Measurements from ENCODE around the gene PTPRN2. TPM values are rescaled to one million over a fixed set of nuclear protein-coding genes. Genes with fewer than 3 reads are reported as not detected.
"Not testable (repeated sequence)": the region's sequence is repeated elsewhere in the genome, so short reads cannot be mapped to it uniquely, and the experiment has no call there.

PTPRN2 gene
- total RNA-seq, 1 donor from 2014 or later = 0.33 TPM

DNA sequence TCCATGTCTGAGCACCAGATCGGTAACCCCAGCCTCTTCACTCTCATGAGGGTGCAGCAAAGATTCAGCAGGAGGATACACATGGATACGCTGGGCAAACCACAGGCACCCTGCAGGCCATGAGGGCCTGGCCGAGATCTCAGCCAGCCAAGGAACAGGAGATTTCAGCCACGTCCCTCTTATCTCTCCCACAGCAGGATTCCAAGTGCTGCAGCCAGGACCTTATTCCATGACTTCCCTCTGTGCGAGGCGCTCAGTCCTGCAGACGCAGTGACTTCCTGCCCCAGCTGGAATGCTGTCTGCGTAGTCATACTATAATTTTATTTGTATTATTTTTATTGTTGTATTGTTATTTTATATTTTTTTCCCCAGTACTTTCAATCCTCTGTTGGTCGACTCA is 66.8 kb downstream of the PTPRN2 start:
- peak; percentile 53 for ATAC-seq
- no peak for DNase-seq (ENCODE audit: low spot score)

- DNase-seq (ENCODE audit: low spot score) (no peak), ATAC-seq (no peak)
These were observed 67.9 kb downstream of the PTPRN2 start for GRCh38 chr7:158519633-158520174.

DNA sequence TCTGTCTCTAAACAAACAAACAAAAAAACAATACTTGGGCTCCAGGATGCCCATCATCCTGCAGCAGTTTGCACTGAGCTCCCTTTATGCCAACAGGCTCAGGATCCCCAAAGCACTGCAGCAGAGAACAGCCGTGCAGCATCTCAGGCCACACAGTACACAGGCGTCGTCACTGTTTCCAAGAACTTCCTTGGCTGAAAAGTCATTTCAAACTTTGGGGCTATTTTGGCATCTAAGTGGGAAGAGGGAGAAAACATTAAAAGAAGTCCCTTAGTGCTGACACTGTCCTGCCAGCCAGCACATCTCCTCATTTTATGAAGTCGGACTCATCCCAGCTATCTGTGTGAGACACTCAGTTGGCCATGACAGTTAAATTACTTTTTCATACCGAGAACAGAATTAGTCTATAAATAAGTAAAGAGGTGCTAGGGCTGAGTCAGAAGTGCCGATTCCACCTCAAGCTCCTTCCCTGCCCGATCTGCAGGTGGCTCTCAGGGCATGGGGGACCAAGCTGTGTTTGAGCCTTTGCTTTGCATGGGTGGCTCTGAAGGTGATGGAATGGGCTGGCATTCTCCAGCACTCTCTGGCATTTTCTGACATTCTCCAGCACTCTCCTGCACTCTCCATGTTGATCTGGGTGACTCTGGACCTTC is 68.5 kb downstream of the PTPRN2 start:
- ATAC-seq = no peak
- no peak for DNase-seq (ENCODE audit: low spot score)

DNA sequence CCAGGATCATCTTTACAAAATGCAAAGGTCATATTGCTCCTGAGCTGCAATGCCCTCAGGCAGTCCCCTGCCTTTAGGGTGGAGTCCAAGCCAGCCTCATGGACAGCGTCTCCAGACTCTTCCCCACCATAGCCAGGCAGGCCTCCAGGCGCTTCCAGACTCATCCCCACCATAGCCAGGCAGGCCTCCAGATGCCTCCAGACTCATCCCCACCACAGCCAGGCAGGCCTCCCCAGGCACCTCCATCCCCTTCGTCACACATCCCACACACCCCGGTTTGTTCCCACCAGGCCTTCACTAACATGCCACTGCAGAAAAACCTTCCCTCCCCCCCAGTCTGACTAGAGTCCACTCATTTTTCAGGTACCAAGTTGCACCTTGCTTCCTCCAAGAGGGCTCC is 70.1 kb downstream of the PTPRN2 start:
- no peak for DNase-seq (ENCODE audit: low spot score)
- ATAC-seq = no peak

GRCh38 chr7:158517072-158517471 is 70.6 kb downstream of the PTPRN2 start:
- DNase-seq (ENCODE audit: low spot score) (no peak), ATAC-seq (no peak)

DNA sequence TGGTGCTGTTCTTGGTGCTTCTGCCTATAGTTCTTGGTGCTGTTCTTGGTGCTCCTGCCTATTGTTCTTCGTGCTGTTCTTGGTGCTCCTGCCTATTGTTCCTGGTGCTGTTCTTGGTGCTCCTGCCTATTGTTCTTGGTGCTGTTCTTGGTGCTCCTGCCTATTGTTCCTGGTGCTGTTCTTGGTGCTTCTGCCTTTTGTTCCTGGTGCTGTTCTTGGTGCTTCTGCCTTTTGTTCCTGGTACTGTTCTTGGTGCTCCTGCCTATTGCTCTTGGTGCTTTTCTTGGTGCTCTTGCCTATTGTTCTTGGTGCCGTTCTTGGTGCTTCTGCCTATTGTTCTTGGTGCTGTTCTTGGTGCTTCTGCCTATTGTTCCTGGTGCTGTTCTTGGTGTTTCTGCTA is 71.1 kb downstream of the PTPRN2 start:
- no peak for DNase-seq (ENCODE audit: low spot score)
- no peak for ATAC-seq

- ATAC-seq (no peak), DNase-seq (ENCODE audit: low spot score) (no peak)
These were observed 74.8 kb downstream of the PTPRN2 start for GRCh38 chr7:158512869-158513268.

GRCh38 chr7:158512042-158512441 is 75.6 kb downstream of the PTPRN2 start:
- ATAC-seq (no peak), DNase-seq (ENCODE audit: low spot score) (no peak)

DNA sequence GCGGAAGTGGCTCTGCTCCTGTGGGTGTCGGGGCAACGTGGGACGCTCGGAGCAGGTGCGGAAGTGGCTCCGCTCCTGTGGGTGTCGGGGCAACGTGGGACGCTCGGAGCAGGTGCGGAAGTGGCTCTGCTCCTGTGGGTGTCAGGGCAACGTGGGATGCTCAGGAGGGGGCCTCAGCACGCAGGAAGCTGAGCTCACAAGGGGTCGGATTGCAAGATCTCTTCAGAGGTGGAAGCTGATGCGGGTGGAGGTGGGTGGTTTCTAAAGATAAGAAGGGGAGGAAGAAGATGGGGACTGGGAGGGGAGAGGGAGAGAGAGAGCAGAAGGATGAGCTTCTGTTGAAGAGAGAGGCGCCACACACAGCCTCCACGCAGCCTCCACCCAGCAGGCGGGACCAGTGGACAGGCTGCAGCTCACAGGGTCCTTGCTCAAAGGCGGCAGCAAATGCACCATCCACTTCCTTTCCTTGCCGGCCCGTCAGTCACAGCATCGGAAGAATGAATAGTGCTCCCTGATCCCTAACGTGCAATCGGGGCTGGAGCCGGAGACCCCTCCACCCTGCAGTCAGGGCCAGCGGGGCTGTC is 78.7 kb downstream of the PTPRN2 start:
- no peak for ATAC-seq
- DNase-seq (ENCODE audit: low spot score) = no peak

DNA sequence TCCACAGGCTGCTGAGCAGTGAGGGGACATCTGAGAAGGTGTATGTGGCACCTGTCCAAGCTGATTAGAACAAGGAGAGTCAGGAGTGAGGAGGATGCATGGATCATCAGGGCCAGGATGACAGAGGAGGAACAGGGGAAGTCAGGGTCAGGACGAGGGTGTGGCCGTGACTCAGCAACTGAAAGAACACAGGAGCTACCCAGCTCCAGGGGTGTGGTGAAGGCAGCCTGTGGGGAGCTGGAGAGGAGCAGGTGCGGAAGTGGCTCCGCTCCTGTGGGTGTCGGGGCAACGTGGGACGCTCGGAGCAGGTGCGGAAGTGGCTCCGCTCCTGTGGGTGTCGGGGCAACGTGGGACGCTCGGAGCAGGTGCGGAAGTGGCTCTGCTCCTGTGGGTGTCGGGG is 79.3 kb downstream of the PTPRN2 start:
- not testable (repeated sequence) for DNase-seq (ENCODE audit: low spot score); ATAC-seq

DNA sequence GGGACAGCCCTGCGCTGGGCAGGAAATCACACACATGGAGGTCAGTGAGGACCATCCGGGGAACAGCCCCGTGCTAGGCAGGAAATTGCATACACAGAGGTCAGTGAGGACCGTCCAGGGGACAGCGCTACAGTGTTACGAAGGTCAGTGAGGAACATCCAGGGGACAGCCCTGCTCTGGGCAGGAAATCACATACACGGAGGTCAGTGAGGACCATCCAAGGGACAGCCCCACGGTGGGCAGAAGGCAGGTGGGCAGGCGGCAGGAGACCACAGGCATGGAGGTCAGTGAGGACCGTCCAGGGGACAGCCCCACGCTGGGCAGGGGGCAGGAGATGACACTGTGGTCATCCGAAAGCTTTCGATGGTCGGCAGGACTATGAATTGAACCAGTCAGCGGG is 79.7 kb downstream of the PTPRN2 start:
- peak; percentile 34 for ATAC-seq
- DNase-seq (ENCODE audit: low spot score) = no peak

DNA sequence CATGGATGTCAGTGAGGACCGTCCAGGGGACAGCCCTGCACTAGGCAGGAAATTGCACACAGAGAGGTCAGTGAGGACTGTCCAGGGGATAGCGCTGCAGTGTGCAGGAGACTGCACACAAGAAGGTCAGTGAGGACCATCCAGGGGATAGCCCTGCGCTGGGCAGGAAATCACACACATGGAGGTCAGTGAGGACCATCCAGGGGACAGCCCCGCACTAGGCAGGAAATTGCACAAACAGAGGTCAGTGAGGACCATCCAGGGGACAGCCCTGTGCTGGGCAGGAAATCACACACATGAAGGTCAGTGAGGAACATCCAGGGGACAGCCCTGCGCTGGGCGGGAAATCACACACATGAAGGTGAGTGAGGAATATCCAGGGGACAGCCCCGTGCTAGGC is 80.4 kb downstream of the PTPRN2 start:
- not testable (repeated sequence) for ATAC-seq; DNase-seq (ENCODE audit: low spot score)

DNA sequence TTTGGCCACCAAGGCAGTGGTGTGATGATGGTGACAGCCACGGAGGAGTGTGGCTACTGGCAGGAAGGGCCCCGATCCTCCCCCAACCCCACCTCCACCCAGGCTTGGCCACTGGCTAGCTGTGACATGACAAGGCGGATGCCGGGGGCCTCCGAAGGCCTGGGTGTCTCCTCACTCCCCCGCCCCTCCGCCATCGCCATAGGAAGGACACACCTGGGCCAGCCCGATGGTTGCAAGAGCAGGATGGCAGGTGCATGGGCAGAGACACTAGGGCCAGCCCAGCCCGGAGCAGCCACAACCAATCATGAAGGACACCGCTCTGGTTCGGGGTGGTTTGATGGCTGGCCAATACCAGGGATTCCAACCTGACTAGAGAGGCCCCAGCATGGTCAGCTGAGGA is 81.0 kb downstream of the PTPRN2 start:
- ATAC-seq = no peak

DNA sequence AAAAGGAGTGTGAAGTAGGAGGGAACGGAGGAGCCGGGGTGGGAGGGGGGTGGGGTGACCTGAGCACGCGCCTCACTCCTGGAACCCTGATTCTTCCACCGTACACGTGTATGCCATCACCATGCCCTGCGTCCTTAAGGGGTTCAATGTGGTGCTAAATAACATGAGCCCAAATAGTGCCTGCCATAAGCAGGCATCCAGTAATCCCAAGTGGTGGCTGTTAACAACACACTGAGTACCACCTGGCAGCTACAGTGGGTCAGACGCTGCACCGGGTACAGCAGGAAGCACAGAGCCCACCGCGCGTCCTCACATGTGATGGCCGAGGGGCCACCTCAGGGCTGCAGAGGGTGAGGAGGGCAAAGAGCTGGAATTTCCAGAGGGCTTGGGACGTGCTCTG is 81.9 kb downstream of the PTPRN2 start:
- DNase-seq (ENCODE audit: low spot score) = no peak
- ATAC-seq = no peak

More for the DNA sequence above, 81.0 kb downstream of the PTPRN2 start:
- no peak for DNase-seq (ENCODE audit: low spot score)

GRCh38 chr7:158502068-158502750 is 85.4 kb downstream of the PTPRN2 start:
- no peak for DNase-seq (ENCODE audit: low spot score)
- ATAC-seq = no peak

DNA sequence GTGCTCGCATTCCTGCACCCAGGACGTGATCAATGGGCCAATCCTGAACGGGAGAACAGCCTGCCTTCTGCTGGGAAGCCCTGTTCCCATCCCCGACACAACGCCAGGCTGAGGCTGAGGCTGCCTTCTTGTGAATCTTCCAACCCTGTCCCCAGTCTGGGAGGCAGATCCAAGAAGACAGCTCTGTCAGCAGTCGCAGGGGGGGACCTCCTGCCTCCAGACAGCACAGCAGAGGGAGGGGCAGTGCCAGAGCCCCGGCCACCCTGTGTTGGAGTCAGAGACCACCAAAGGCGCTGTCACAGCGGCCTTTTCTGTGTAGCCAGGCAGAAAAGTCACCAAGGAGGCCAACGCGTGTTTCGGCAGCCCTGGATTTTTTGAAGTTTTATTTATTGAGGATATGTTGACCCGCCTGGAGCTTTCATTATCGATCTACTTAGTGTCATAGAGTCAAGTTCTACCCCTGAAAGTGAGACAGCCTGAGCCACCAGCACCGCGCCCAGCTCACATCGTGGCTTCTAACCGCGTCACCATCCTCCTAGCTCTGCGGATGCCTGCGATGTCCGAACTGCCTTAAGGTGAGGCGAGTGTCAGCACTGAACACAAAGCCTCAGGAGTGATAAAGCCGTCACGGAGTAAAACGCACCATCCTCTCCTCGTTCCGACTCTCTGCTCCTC is 86.1 kb downstream of the PTPRN2 start:
- no peak for ATAC-seq

DNA sequence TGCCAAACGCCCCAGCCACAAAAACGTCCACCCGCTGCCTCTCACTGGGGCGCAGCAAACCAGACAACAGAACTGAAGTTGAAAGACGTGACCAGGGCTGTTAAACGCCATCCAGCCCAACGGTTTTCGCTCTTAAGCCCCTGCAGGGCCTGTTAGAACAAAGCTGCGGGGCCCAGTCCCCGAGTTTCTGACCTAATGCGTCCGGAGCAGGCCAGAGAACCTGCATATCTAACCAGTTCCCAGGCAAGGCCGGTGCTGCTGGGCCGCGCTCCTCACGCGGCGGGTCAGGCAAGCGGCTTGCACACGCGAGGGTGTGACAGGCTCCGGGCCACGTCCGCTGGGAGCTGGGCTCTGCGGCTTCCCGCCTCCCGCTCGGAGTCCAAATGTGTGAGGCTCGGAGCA is 87.0 kb downstream of the PTPRN2 start:
- ATAC-seq = peak; percentile 59
- no peak for DNase-seq (ENCODE audit: low spot score)

More for the DNA sequence above, 86.1 kb downstream of the PTPRN2 start:
- no peak for DNase-seq (ENCODE audit: low spot score)

DNA sequence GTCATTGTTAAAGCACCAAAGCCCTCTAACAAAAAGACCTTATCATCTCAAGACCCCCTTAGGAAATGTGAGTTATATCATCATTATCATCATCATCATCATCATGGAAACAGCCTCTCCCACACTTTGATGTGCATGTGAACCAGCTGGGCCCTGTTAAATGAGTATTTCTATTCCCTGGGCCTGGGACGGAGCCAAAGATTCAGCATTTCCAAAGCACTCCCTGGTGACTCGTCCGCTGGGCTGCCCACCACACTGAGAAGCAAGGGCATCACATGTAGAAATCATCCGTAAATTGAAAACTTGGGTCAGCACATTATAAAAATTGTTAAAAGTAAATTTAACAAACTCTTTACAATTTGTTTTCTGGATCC is 88.6 kb downstream of the PTPRN2 start:
- ATAC-seq (no peak), DNase-seq (ENCODE audit: low spot score) (no peak)

- DNase-seq (ENCODE audit: low spot score) (no peak), ATAC-seq (no peak)
These were observed 89.1 kb downstream of the PTPRN2 start for GRCh38 chr7:158498443-158499081.

- no peak for ATAC-seq
- no peak for DNase-seq (ENCODE audit: low spot score)
These were observed 90.0 kb downstream of the PTPRN2 start for GRCh38 chr7:158497627-158498026.

DNA sequence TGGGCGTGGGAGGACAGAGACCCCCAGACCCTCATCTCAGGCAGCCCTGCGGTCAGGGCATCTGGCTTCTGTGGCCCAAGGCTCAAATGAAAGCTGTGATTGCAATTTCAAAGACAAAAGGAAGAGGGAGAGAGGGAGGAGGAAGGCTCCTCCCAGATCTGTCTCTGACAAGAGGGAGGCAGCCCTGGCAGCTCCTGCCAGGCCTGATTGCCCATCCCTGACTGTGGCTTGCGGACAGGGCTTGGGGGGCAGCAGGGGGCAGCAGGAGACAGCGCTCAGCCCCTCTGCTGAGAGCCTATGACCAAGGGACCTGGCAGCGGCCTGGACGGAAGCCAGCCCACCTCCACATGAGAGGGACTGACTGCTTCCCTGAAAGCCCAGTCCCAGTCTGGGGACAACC is 91.8 kb downstream of the PTPRN2 start:
- ATAC-seq = peak; percentile 40
- no peak for DNase-seq (ENCODE audit: low spot score)
